Measurements from ENCODE around the gene CPNE8.

Gene CPNE8

DNA sequence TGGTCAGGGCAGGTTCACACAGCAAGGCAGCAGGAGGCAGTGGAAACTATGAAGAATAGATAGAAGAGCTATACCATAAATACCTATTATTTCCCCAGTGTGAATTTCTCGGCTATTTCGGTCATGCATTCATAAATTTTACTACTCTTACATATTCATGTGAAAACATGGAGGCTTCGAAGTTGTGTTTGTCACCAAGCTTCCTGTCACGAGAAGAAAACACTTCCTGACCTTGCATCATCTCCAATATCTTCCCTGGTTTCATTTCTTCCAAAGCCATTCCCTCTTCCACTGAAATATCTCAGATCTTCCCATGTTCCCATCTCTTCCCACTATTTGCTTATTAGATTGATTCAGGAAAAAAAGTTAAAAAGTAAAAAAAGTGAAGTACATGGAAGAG lies 80.4 kb downstream of the CPNE8 start:
- Histone ChIP-seq H3K4me3 (ENCODE audit: extremely low read depth, insufficient read depth, low read length, poor library complexity, severe bottlenecking) (no peak overlapping the region), H3K27ac (ENCODE audit: low read depth, low read length, severe bottlenecking) (no peak overlapping the region), H3K4me1 (ENCODE audit: control insufficient read depth, insufficient read depth, low read length, poor library complexity, severe bottlenecking) (no peaks in the 10 kb centered on the region), H3K9me3 (ENCODE audit: control insufficient read depth, low read length) (no peaks in the 10 kb centered on the region), H3K36me3 (ENCODE audit: control insufficient read depth, insufficient read depth, low read length) (peaks cover 4% of the 10 kb centered on the region)
- WGBS, 2 experiments (ENCODE audit: insufficient coverage in 2 of 2) = 91% methylated on average over 4 of the region's 4 CpGs

GRCh38 chr12:38823738-38824137 lies 81.7 kb downstream of the CPNE8 start:
- H3K4me3 ChIP-seq (ENCODE audit: extremely low read depth, insufficient read depth, low read length, poor library complexity, severe bottlenecking) = no peak overlapping the region
- 63 to 69% methylated on average over 3 of the region's 6 CpGs for WGBS, 2 experiments (ENCODE audit: insufficient coverage in 2 of 2)
- no peaks in the 10 kb centered on the region for H3K9me3 ChIP-seq (ENCODE audit: control insufficient read depth, low read length)
- H3K4me1 ChIP-seq (ENCODE audit: control insufficient read depth, insufficient read depth, low read length, poor library complexity, severe bottlenecking) = no peaks in the 10 kb centered on the region
- H3K36me3 ChIP-seq (ENCODE audit: control insufficient read depth, insufficient read depth, low read length) = peaks cover 4% of the 10 kb centered on the region
- no peak overlapping the region for H3K27ac ChIP-seq (ENCODE audit: low read depth, low read length, severe bottlenecking)

GRCh38 chr12:38823314-38823713 lies 82.1 kb downstream of the CPNE8 start:
- Histone ChIP-seq H3K27ac (ENCODE audit: low read depth, low read length, severe bottlenecking) (no peak overlapping the region), H3K9me3 (ENCODE audit: control insufficient read depth, low read length) (no peaks in the 10 kb centered on the region), H3K36me3 (ENCODE audit: control insufficient read depth, insufficient read depth, low read length) (peaks cover 4% of the 10 kb centered on the region), H3K4me1 (ENCODE audit: control insufficient read depth, insufficient read depth, low read length, poor library complexity, severe bottlenecking) (no peaks in the 10 kb centered on the region), H3K4me3 (ENCODE audit: extremely low read depth, insufficient read depth, low read length, poor library complexity, severe bottlenecking) (no peak overlapping the region)
- WGBS, 2 experiments (ENCODE audit: insufficient coverage in 2 of 2) = 75 to 83% methylated on average over 1 to 2 of the region's 2 CpGs

GRCh38 chr12:38817942-38818341 lies 87.4 kb downstream of the CPNE8 start:
- Histone ChIP-seq H3K4me1 (ENCODE audit: control insufficient read depth, insufficient read depth, low read length, poor library complexity, severe bottlenecking) (no peaks in the 10 kb centered on the region), H3K27ac (ENCODE audit: low read depth, low read length, severe bottlenecking) (no peak overlapping the region), H3K9me3 (ENCODE audit: control insufficient read depth, low read length) (no peaks in the 10 kb centered on the region), H3K4me3 (ENCODE audit: extremely low read depth, insufficient read depth, low read length, poor library complexity, severe bottlenecking) (no peak overlapping the region), H3K36me3 (ENCODE audit: control insufficient read depth, insufficient read depth, low read length) (peaks cover 4% of the 10 kb centered on the region)
- 100% methylated on average over 1 of the region's 3 CpGs; no CpG with 5 or more reads in 1 of the 2 experiments for WGBS, 2 experiments (ENCODE audit: insufficient coverage in 2 of 2)

DNA sequence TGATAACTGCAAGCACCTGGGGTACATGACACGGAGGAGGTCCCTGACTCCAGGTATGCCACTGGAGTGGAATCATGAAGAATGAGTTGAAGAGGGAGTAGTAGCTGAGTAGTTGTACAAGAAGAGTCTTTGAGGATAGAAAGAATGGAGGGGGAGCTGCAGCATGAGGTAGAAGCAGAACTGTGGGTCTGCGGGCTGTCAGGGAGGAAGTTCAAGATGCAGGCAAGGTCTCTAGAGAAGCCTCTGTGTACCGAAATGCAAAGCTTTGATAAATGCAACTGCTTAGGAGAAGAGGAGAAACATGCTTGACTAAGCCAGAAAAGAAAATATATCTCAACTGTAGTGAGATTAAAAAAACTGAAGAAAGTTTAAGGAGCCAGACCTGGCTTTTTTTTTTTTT lies 91.5 kb downstream of the CPNE8 start:
- H3K4me1 ChIP-seq (ENCODE audit: control insufficient read depth, insufficient read depth, low read length, poor library complexity, severe bottlenecking) = no peaks in the 10 kb centered on the region
- WGBS, 2 experiments (ENCODE audit: insufficient coverage in 2 of 2) = 90% methylated on average over 2 to 3 of the region's 3 CpGs

DNA sequence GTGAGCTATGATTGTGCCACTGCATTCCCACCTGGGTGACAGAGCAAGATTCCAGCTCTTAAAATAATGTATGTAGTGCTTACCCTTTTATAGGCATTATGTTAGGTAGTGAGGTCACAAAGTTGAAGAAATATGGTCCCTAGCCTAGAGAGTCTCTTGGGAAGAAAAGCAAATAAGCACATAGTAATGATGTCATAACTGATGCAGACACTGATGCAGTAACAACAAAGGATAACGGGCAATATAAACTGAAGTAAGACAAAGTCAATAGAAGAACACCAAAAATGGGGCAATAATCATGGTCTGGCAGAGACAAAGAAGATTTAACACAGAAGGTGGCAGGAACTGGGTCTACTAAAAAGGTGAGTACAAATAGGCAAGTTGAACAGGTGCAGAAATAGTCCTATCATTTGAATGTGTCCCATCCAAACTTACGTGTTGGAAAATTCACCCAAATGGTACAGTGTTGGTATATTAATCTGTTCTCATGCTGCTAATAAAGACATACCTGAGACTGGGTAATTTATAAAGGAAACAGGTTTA lies 93.5 kb downstream of the CPNE8 start:
- no peaks in the 10 kb centered on the region for H3K36me3 ChIP-seq (ENCODE audit: control insufficient read depth, insufficient read depth, low read length)
- no peak overlapping the region for H3K27ac ChIP-seq (ENCODE audit: low read depth, low read length, severe bottlenecking)
- WGBS, 2 experiments (ENCODE audit: insufficient coverage in 2 of 2) = 94 to 95% methylated on average over 2 of the region's 2 CpGs
- no peaks in the 10 kb centered on the region for H3K9me3 ChIP-seq (ENCODE audit: control insufficient read depth, low read length)
- no peak overlapping the region for H3K4me3 ChIP-seq (ENCODE audit: extremely low read depth, insufficient read depth, low read length, poor library complexity, severe bottlenecking)
- H3K4me1 ChIP-seq (ENCODE audit: control insufficient read depth, insufficient read depth, low read length, poor library complexity, severe bottlenecking) = no peaks in the 10 kb centered on the region

More for the DNA sequence above, 91.5 kb downstream of the CPNE8 start:
- H3K27ac ChIP-seq (ENCODE audit: low read depth, low read length, severe bottlenecking) = no peak overlapping the region
- H3K9me3 ChIP-seq (ENCODE audit: control insufficient read depth, low read length) = no peaks in the 10 kb centered on the region
- H3K36me3 ChIP-seq (ENCODE audit: control insufficient read depth, insufficient read depth, low read length) = no peaks in the 10 kb centered on the region
- no peak overlapping the region for H3K4me3 ChIP-seq (ENCODE audit: extremely low read depth, insufficient read depth, low read length, poor library complexity, severe bottlenecking)

GRCh38 chr12:38809832-38810231 lies 95.6 kb downstream of the CPNE8 start:
- Histone ChIP-seq H3K9me3 (ENCODE audit: control insufficient read depth, low read length) (no peaks in the 10 kb centered on the region), H3K27ac (ENCODE audit: low read depth, low read length, severe bottlenecking) (no peak overlapping the region), H3K36me3 (ENCODE audit: control insufficient read depth, insufficient read depth, low read length) (no peaks in the 10 kb centered on the region), H3K4me1 (ENCODE audit: control insufficient read depth, insufficient read depth, low read length, poor library complexity, severe bottlenecking) (no peaks in the 10 kb centered on the region), H3K4me3 (ENCODE audit: extremely low read depth, insufficient read depth, low read length, poor library complexity, severe bottlenecking) (no peak overlapping the region)

- H3K4me3 ChIP-seq (ENCODE audit: extremely low read depth, insufficient read depth, low read length, poor library complexity, severe bottlenecking) = no peak overlapping the region
- H3K4me1 ChIP-seq (ENCODE audit: control insufficient read depth, insufficient read depth, low read length, poor library complexity, severe bottlenecking) = no peaks in the 10 kb centered on the region
- H3K9me3 ChIP-seq (ENCODE audit: control insufficient read depth, low read length) = peaks cover 6% of the 10 kb centered on the region
- H3K27ac ChIP-seq (ENCODE audit: low read depth, low read length, severe bottlenecking) = no peak overlapping the region
- no CpG with 5 or more reads among the region's 1 CpG for WGBS, 2 experiments (ENCODE audit: insufficient coverage in 2 of 2)
- H3K36me3 ChIP-seq (ENCODE audit: control insufficient read depth, insufficient read depth, low read length) = no peaks in the 10 kb centered on the region
These were observed 117.3 kb downstream of the CPNE8 start for GRCh38 chr12:38788106-38788505.

DNA sequence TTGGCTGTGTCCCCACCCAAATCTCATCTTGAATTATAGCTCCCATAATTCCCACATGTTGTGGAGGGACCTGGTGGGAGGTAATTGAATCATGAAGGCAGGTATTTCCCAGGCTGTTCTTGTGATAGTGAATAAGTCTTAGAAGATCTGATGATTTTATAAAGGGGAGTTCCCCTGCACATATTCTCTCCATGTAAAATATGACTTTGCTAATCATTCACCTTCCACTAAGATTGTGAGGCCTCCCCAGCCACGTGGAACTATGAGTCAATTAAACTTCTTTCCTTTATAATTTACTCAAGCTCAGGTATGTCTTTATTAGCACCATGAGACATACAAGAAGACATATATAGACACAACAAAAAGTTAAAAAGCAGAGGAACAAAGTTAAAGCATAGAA lies 120.0 kb downstream of the CPNE8 start:
- Histone ChIP-seq H3K27ac (ENCODE audit: low read depth, low read length, severe bottlenecking) (no peak overlapping the region), H3K4me3 (ENCODE audit: extremely low read depth, insufficient read depth, low read length, poor library complexity, severe bottlenecking) (no peak overlapping the region), H3K36me3 (ENCODE audit: control insufficient read depth, insufficient read depth, low read length) (no peaks in the 10 kb centered on the region), H3K9me3 (ENCODE audit: control insufficient read depth, low read length) (peaks cover 6% of the 10 kb centered on the region), H3K4me1 (ENCODE audit: control insufficient read depth, insufficient read depth, low read length, poor library complexity, severe bottlenecking) (no peaks in the 10 kb centered on the region)
- 50% methylated on average over 1 of the region's 1 CpG; no CpG with 5 or more reads in 1 of the 2 experiments for WGBS, 2 experiments (ENCODE audit: insufficient coverage in 2 of 2)

- no peak overlapping the region for H3K27ac ChIP-seq (ENCODE audit: low read depth, low read length, severe bottlenecking)
- H3K4me3 ChIP-seq (ENCODE audit: extremely low read depth, insufficient read depth, low read length, poor library complexity, severe bottlenecking) = no peak overlapping the region
- H3K9me3 ChIP-seq (ENCODE audit: control insufficient read depth, low read length) = peaks cover 4% of the 10 kb centered on the region
- no CpG with 5 or more reads among the region's 2 CpGs for WGBS, 2 experiments (ENCODE audit: insufficient coverage in 2 of 2)
- no peaks in the 10 kb centered on the region for H3K4me1 ChIP-seq (ENCODE audit: control insufficient read depth, insufficient read depth, low read length, poor library complexity, severe bottlenecking)
- no peaks in the 10 kb centered on the region for H3K36me3 ChIP-seq (ENCODE audit: control insufficient read depth, insufficient read depth, low read length)
These were observed 122.1 kb downstream of the CPNE8 start for GRCh38 chr12:38783304-38783703.

DNA sequence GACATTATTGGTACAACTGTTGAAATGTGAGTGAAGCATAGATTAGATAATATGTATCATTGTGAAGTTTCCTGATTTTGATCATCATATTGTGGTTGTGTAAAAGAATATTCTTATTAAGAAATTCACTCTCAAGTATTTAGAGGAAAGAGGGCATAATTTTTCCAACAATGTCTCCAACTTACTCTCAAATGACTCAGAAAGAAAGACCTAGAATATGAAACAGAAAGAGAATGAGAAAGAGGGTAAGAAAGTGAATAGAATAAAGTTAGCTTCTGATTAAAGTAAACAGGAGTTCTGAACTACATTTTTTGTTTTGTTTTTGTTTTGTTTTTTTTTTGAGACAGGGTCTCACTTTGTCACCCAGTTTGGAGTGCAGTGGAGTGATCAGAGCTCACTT lies 123.0 kb downstream of the CPNE8 start:
- no peaks in the 10 kb centered on the region for H3K4me1 ChIP-seq (ENCODE audit: control insufficient read depth, insufficient read depth, low read length, poor library complexity, severe bottlenecking)
- no peak overlapping the region for H3K4me3 ChIP-seq (ENCODE audit: extremely low read depth, insufficient read depth, low read length, poor library complexity, severe bottlenecking)
- H3K36me3 ChIP-seq (ENCODE audit: control insufficient read depth, insufficient read depth, low read length) = no peaks in the 10 kb centered on the region
- H3K9me3 ChIP-seq (ENCODE audit: control insufficient read depth, low read length) = no peaks in the 10 kb centered on the region
- no peak overlapping the region for H3K27ac ChIP-seq (ENCODE audit: low read depth, low read length, severe bottlenecking)
